Subcutaneous adipose tissue (tissue), 4 donors: Measurements from ENCODE around the gene SCAF8. TPM values are rescaled to one million over a fixed set of nuclear protein-coding genes. Genes with fewer than 3 reads are reported as not detected.

Experiments
- CTCF ChIP-seq: fragments of 450-650 bp; IDR thresholded peaks from one replicate; pipeline ENCODE4 v1.5.1; 2016; ENCODE audit warnings: low read depth, mild to moderate bottlenecking, control low read depth, antibody characterized with exemption, moderate library complexity
- total RNA-seq, 4 donors: library from RNA; depleted of rRNA; stranded (reverse); fragments of >200 nt; gene quantifications; one replicate each; pipeline ENCODE4 v1.1.0, GENCODE V29; 2016

SCAF8 gene
- total RNA-seq, 4 donors from 2014 or later, result 31.1 to 42.9 (median 38.2) TPM

GRCh38 chr6:154847318-154847717, 114.1 kb downstream of the SCAF8 start:
- TF ChIP-seq CTCF, result no peak

GRCh38 chr6:154848580-154848979, 115.4 kb downstream of the SCAF8 start:
- TF ChIP-seq CTCF, result no peak

GRCh38 chr6:154849475-154849874, 116.3 kb downstream of the SCAF8 start:
- TF ChIP-seq CTCF, result no peak

GRCh38 chr6:154852687-154853086, 119.5 kb downstream of the SCAF8 start:
- no peak for TF ChIP-seq CTCF

GRCh38 chr6:154857529-154857928, 124.3 kb downstream of the SCAF8 start:
- no peak for TF ChIP-seq CTCF

- TF ChIP-seq CTCF, result no peak
Observed at GRCh38 chr6:154861825-154862224, 128.6 kb downstream of the SCAF8 start.

- no peak for TF ChIP-seq CTCF
Observed at GRCh38 chr6:154862536-154862935, 129.3 kb downstream of the SCAF8 start.
